NCI-H524 treated with DMSO at 0.1 percent for 48 hours (cell line): ENCODE results near the gene CAMTA1.

Experiments used
- DNase-seq: peaks from one replicate; lab custom pipeline; 2025; lab: John Stamatoyannopoulos, UW

The CAMTA1 gene

DNA sequence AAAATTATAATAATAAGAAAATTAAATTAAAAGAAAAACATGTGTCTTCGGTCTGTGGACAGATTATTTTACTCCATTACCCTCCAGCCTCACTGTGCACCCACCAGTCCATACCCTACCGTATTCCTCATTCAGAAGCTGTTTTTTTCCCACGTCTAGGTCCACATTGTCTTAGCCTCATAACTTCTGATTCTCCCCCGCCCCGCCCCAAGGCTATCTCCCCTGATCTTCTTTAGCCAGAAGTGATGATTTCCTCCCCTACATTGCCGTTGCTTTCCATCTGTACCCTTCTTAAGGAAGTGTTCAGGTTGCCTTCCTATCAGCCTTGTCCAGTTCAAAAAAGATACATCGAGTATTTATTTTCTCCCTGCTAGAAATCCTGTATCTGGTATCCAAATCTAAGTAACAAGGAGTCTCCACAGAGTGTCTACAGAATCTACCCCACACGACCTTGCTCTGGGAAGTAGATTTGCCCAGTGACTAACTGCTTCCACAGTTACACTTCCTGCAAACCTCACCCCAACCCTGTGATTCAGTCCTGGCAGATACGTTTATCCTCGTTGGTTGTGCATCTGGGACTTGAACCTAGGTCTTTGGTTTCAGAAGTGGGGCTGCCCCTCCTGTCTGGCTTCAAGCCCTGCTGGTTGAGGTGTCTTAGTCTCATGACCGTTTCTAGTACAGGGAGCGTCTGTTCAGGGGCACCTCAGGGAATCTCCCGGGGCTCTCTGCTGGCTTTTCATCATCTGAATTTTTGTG lies 470.2 kb downstream of the CAMTA1 start:
- DNase-seq: no peak

DNA sequence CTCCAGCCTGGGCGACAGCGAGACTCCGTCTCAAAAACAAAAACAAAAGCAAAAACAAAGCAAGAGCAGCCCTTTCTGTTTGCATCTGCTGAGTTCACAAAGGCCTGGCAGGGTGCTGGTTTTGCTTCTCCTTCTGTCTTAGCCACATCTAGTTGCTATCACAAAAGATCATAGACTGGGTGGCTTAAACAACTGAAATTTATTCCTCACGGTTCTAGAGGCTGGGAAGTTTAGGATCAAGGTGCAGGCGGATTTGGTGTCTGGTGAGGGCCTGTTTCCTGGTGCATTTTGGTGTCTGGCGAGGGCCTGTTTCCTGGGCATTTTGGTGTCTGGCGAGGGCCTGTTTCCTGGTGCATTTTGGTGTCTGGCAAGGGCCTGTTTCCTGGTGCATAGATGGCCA lies 471.3 kb downstream of the CAMTA1 start:
- DNase-seq: no peak

DNA sequence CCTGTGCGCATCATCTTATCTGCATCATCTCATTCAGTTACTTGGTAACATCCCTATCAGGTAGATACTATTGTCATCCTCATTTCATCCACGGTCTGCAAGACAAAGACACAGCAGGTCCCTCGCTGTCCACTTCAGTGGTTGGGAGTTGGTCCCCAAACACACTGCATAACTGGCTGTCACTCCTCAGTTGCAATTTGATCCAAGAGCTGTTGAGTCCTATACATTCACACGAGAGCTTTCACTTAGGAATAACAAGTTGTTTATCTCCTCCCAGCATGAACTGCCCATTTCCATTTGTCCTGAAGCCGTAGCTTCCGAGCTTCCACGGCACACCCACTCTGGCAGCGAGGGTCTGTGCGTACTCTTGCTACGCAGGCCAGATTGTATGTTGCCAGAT lies 472.0 kb downstream of the CAMTA1 start:
- no peak for DNase-seq

DNA sequence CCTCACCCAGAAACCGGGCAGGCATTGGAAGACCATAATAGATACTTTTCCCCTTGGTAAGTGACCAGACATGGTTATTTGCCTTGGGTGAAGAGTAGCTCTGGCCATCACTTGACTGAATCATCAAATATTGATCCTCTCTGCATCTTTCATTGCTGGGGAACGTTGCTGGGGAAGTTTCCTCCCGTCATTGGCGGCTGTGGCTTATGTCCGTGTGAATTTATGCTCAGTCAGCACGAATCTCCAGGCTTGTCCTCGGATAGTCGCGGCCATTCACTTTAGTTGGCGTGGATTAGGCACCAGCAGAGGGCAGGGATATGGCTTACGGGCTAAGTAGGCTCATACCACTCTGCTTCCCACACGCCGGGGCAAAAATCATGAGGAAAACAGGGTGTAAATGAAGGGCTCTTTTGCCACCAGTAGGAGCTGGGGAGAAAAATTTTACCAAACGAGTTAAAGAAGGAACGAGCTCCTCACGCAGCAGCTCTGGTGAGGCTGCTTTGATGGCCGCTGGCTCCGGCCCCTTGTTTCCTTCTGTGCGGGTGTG lies 473.4 kb downstream of the CAMTA1 start:
- DNase-seq: no peak

DNA sequence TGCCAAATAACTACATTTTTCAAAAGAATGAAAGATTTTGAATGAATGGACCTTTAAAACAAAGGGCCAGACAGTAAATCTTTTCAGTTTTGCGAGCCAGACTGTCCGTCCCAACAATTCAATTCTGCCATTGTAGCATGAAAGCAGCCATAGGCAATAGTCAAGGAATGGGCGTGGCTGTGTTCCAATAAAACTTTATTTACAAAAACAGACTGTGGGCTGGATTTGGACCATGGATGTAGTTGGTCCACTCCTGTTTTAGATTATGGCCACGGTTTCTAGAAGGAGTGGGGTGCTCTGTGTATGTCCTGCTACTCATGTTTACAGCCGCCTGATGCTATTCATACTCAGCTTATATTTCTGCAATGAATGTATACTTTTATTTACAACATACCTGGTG lies 474.7 kb downstream of the CAMTA1 start:
- no peak for DNase-seq

DNA sequence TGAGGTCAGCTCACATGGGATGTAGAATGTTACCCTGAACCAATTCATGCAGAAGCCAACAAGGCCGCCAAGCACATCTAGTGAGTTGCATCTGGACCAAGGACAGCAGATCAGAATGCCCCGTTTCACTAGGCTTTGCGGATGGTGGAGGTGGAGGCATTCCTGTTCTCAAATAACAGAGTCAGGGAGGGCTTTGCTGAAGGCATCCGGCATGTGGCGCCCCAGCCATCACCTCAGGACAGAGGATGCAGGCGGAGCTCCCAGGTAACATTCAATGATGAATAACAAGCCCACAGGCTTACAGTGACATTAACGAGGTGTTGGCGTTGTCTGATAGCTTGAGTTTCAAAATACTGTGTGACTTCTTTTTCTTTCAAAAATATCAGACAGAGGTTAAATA lies 476.2 kb downstream of the CAMTA1 start:
- no peak for DNase-seq

DNA sequence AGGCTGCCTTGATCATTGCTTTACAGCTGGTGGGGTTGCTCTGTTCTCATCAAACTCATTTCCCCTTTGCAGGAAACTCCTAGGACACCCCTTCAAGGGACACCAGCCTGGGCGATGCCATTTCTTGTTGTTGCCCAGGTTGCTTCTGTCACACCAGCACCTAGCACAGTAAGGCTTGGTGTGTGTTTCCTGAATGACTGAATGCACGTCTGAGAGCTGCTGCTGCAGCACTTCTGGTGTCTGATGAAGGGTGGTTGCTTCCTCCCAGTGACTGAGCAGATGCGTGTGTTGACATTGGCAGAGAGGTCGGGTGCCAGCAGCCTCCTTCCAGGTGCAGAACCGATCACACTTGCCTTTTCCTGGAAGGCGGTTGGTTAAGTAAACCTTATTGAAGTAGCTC lies 477.4 kb downstream of the CAMTA1 start:
- no peak for DNase-seq

DNA sequence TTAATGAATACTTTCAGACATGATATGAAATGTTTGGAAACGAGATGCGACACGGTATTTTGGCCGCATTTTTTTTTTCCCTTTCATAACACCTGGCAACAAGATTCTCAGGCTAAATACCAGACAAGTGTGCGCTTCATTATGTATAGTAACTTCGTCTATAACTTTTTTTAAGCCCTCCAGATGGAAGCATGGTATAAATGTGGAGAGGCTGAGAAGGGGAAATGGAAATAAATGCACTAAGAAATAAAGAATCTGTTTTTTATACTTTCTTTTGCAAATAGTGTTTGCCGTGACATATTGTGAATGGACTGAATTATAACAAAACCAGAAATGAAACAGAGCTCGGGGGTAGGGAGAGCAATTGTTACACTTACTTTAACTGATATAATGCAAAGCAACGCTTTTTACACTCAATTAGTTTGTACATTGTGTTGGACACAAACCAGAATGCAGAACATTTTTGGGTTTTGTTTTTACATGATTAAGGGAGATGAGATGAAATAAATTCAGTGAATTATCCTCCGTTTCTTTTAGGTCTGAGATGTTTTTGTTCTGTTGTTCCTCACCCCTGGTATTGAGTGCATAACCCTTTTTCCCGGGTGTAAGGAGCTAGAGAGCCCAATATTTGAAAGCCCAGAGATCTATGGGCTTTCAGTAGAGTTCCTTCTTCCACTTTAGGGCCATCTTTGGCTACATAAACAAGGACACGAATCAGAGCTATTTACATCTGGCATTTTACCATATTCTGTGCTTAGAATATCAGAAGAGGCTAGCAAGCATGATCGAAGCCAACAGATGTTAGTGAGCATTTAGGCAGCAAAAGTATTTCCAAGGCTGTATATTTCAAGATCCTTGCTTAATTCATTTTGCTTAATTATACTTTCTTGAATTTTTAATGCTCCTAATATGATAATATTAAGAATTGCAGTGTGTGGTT lies 478.0 kb downstream of the CAMTA1 start:
- DNase-seq: no peak

DNA sequence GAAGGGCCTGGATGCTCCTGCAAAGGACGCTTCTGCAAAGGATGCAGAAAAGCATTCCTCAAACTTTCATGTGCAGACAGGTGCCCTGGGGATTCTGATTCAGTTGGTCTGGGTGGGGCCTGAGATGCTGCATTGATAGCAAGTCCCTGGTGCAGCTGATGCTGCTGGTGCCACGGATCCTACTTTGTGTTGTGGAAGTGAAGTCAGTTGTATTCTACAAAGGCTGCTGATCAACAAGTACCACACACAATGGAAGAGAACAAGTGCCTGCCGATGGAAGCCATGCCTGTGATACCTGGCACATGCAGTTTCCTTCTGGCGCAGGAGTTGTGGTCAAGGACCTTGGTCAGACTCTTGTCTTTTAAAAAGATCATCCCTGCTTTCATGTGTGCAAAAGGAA lies 478.8 kb downstream of the CAMTA1 start:
- no peak for DNase-seq

DNA sequence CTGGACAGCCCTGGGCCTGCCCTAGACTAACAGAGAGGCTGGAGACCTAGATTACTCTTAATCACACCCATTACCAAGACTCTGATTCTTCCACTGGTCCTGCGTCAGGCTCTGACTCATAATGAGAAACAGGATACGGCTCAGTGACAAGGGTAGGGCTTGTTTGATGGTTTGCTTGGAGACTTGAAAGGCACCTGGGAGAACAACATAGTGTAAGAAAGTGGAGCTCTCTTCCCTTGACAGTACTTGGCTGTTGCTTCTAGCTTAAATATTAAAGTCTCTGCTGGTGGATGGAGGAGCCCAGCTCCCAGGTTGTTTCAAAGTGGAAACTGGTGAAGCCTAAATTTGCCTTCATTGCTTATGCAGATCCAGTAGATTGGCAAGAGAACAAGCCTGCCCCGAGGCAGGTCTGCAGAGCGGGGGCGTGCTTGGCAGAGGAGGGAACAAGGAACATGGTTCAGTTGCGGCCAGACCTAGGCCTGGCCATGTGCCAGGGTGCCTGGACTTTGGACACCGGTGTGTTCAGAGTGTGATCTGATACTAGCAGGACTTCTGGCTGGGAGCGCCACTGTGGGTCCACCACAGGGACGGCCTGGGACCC lies 480.6 kb downstream of the CAMTA1 start:
- DNase-seq: no peak

DNA sequence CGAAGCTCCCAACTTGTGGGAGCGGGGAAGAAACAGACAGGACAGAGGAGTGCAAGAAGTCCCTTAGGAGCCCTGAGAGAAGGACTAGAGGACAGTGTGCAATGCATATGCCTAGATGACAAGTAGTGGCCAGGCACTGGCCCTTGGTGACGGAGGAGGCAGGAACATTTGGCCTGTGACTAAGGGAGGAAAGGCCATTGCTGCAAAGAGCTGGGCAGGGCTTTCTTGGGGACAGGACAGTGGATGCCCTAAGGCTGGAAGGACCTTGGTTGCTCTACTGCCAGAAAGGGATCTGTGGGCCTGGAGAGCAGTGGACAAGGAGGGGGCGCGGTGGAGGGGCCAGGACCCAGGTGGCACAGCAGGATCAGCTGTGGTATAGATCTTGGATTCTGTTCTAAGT lies 481.3 kb downstream of the CAMTA1 start:
- no peak for DNase-seq

DNA sequence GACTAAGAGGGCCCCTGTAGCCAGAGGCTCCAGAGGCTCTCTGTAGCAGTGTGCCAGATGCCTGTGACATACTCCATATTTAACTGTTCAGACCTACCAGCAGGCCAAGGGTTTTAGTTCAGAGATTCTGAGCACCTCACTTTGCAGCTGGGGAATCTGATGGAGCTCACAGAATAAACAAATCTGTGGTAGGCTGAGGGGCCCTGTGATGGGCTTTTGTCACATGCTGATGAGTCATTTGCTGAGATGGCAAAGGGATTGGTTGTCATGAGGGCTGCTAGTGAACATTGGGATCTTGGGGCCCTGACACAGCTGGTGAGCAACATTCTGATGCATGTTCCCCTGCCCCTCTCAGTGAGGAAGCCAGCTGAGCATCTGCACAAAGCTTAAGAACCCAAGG lies 482.2 kb downstream of the CAMTA1 start:
- DNase-seq: no peak

DNA sequence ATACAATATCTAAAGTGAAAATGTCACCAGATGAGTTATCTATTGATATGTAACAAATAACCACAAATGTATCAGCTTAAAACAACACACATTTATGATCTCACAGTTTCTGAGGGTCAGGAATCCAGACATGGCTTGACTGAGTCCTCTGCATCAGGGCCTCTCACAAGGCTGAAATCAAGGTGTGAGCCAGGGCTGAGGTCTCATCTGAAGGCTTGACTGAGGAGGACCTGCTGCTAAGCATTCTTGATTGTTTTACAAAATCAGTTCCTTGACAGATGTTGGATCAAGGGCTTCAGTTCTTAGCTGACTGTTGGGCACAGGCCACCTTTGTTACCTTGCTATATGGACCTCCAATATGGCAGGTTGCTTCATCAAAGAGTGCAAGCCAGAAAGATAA lies 483.7 kb downstream of the CAMTA1 start:
- DNase-seq: no peak

DNA sequence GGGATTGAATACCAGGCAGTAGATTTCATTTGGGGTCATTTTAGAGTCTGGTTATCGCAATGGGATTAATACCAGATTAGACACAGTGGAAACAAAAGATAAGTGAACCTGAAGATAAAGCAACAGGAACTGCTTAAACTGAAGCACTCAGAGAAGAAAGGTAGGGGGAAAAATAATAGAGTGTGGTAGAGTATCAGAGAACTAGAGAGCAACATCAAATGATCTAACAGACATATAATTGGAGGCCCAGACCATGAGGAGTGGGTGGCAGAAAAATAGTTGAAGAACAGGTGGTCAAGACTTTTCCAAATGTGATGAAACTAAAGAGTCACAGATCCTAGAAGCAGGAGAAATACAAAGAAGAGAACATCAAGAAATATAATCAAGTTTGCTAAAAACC lies 484.3 kb downstream of the CAMTA1 start:
- no peak for DNase-seq

DNA sequence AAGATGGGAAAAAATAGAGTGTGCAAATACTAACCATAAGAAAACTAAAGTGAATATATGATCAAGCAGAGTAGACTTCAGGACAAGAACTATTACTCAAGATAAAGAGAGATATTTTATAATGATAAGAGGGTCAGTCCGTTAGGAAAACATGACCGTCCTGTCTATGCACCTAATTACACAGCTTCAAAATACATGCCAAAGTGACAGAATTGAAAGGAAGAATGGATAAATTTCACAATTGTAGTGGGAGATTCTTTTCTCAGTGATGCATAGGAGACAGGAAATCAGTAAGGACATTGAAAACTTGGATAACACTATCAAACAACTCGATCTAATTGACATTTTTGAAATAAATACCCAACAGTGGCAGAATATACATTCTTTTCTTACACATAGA lies 489.0 kb downstream of the CAMTA1 start:
- DNase-seq: no peak

DNA sequence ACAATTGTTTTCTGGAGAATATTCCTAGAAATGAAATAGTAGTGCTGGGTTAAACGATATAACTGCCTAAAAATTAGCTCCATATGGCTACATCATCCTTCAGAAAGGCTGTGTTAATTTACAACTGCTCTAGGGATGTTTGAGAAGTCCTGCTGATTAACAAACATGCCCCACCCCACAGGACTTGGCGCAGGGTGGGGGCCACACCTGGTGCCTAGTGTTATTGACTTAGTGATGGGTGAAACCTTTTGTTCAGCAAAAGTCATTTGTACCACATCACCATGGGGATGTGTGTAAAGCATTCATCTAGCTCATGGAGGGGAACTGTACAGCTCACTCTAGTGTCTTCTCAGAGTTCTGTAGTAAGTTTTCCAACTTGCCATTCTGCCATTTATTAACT lies 492.8 kb downstream of the CAMTA1 start:
- DNase-seq: no peak

DNA sequence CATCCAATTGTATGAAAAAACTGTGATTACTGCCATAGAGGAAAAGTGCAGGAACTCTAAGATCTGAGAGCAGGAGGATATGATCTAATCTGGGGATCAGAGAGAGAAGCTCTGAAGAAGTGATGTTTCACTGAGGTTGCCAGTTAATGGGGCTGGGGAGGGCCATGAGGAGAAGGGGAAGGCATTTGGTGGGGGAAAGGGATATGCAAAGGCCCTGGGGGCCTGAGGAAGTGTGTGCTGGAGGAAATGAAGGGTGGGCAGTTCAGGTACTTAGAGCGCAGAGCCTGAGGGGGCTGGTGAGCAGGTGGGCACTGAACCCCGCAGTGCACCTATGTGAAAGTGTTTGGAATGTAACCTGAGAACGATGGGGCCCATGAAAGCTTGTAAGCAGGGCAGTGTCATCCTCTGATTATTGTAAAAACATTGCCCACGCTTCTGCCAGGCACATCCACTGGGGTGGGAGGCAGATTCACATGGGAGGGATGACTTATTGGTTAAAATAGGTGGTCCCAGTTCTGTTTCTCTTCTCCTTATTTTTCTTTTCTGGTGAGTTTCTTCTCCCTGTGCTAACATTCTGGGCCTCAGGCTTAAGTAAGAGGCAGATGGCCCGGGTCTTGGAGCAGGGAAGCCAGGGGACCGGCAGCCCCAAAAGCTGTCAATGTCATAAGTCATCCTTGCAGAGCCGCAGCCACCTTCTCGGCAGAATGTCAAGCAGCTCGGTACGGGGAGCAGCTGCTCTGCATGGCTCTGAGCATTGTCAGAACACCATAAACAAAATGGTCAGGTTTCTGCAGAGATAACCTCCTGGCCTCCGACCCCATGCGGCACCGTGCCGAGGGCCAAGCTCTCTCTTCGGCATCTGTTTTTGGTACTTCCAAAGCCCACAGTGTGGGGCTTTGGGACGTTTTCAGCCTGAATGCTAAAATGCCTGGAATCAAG lies 493.8 kb downstream of the CAMTA1 start:
- DNase-seq: no peak

DNA sequence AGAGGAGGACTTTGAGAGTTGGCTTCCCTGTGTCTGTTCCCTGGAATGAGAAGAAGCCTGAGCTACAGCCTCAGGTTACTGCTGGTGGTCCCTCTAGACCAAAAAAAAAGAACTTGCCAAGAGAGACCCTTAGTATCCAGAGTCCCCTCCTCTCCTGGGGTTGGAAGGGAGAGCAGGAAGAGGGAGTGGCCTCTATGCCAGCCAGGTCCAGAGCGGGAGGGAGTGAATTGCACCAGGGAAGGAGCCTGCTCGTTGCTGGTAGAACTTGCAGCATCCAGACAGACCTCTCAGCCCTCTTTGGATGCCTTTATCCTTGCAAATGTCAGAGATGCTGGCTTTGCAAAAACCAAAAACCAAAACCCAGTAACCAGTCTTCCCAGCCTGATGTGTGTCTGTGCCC lies 494.5 kb downstream of the CAMTA1 start:
- no peak for DNase-seq

DNA sequence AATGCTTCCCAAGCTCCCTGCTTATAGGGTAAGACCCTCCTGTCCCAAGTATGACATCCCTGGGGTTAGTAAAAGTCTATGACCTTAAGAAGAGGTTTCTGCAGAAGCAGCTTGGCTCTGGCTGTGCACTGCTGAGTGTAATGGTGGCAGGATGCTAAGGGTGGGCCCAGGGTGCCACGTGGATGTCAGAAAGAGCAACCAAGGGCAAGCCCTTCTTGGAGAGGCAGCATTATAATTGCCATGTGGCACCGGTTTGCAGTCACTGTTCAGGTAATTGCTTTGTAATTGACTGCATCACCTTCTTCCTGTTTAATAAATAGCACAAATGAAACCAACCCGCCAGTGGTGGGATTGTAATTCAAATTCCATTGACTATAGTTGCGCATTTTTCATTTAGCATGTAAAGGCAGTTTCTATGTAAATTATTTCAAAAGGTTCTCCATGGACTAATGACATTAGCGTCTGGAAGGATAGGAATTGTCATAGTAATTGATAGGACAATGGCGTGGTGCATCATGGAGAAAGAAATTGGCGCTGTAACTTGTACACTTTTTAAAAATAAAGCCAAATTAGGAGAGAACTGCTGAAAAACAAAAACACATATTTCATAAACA lies 495.2 kb downstream of the CAMTA1 start:
- DNase-seq: no peak

DNA sequence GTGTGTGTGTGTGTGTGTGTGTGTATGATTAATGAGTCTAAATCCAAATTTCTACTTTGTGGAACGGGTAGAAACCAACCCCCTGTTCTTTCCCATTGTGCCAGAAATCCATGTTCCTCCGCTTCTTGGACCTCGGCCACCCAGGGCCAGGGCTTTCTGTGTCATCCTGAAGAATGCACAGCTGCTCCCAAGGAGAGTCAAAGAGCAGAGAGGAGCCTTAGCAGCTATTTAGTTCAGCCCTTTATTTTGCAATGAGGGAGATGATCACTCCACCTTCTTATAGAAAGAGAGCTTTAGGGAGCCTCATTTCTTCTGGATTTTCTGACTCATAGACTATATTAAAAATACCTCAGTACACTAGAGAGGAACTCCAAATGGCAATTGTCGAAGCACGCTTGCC lies 496.6 kb downstream of the CAMTA1 start:
- no peak for DNase-seq

DNA sequence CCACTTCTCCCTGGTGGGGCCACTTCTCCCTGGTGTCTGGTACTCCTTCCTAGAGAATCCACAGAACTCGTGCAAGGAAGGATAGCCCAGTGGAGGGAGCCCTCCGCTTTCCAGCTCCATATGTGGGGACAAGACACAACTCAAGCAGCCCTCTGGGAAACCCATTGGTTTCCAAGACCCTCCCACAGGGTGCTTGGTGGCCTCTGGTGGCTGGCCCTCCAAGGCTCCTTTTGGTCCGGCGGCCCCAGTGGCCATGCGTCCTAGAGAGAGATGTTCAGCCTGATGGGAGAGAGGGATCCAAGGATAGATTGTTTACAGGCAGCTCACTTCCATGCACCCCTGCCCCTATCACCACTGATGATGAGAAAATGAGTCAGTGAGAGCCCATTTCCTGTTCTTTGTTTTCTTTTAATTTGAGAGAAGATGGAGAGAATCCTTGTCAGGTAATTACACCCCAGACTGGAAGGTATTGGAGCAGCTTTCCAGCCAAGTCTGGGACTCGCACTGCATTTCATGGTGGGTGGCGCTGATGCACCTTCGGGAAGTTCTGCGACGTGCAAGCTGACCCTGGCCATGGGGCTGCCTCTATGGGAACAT lies 499.7 kb downstream of the CAMTA1 start:
- DNase-seq: no peak
